HepG2 (cell line): ENCODE data around the gene ZKSCAN1. TPM values are rescaled to one million over a fixed set of nuclear protein-coding genes. Genes with fewer than 3 reads are reported as not detected.

Experiments used
- CC2D1A ChIP-seq: sonication (generic); formaldehyde crosslinking; IDR thresholded peaks from 2 replicates; pipeline ENCODE4 v1.8.1; 2023; ENCODE audit warnings: mild to moderate bottlenecking, missing genetic modification reagents
- CCAR2 ChIP-seq: fragments of 200-400 bp; formaldehyde crosslinking; optimal IDR thresholded peaks from 2 replicates; pipeline ENCODE3; 2018; ENCODE audit warnings: low read depth, mild to moderate bottlenecking, low read length, moderate library complexity
- GTF2F1 ChIP-seq: fragments of 150-350 bp; IDR thresholded peaks from 2 replicates; pipeline ENCODE4 v1.6.1; 2014; ENCODE audit warnings: low read length
- HES4 ChIP-seq: sonication (generic); formaldehyde crosslinking; IDR thresholded peaks from 2 replicates; pipeline ENCODE4 v1.9.0; 2021; ENCODE audit warnings: mild to moderate bottlenecking, missing genetic modification reagents, borderline replicate concordance
- HMGA1 ChIP-seq: sonication (generic); formaldehyde crosslinking; conservative IDR thresholded peaks from 2 replicates; pipeline ENCODE4 v1.4.0; 2020; ENCODE audit warnings: missing genetic modification reagents
- HNF4G ChIP-seq, 2 experiments: sonication (generic) in 1 of 2; formaldehyde crosslinking in 1 of 2; IDR thresholded peaks; 2 replicates each; pipeline versions ENCODE4 v1.4.0 to v1.6.1; 2011 to 2020; ENCODE audit warnings: borderline replicate concordance in 2 of 2, low read depth in 2 of 2, mild to moderate bottlenecking in 2 of 2, low read length in 1 of 2, missing genetic modification reagents in 1 of 2, moderate library complexity in 1 of 2
- MBNL3 ChIP-seq: fragments of 250-450 bp; sonication (Bioruptor Pico); conservative IDR thresholded peaks from 2 replicates; pipeline ENCODE4 v1.8.0; 2022; ENCODE audit warnings: mild to moderate bottlenecking, inconsistent platforms
- MYC ChIP-seq: sonication (generic); formaldehyde crosslinking; IDR thresholded peaks from 2 replicates; pipeline ENCODE4 v1.9.0; 2021; ENCODE audit warnings: missing genetic modification reagents, borderline replicate concordance
- NKX3-1 ChIP-seq: sonication (generic); formaldehyde crosslinking; IDR thresholded peaks from 2 replicates; pipeline ENCODE4 v1.5.0; 2020; ENCODE audit warnings: missing genetic modification reagents
- THYN1 ChIP-seq: sonication (generic); formaldehyde crosslinking; IDR thresholded peaks from 2 replicates; pipeline ENCODE4 v1.8.1; 2023; ENCODE audit warnings: low read depth, mild to moderate bottlenecking, moderate library complexity, missing genetic modification reagents, borderline replicate concordance
- ZNF44 ChIP-seq: sonication (generic); formaldehyde crosslinking; IDR thresholded peaks from 2 replicates; pipeline ENCODE4 v1.5.1; 2020; ENCODE audit warnings: mild to moderate bottlenecking, missing genetic modification reagents
- ZNF446 ChIP-seq: sonication (generic); formaldehyde crosslinking; IDR thresholded peaks from 2 replicates; pipeline ENCODE4 v1.5.0; 2020; ENCODE audit warnings: mild to moderate bottlenecking, missing genetic modification reagents
- ZZZ3 ChIP-seq: sonication (generic); formaldehyde crosslinking; IDR thresholded peaks from 2 replicates; pipeline ENCODE4 v1.4.0; 2020; ENCODE audit warnings: missing genetic modification reagents, mild to moderate bottlenecking, borderline replicate concordance
- polyA plus RNA-seq, 8 experiments: library from polyadenylated mRNA; depleted of rRNA in 3 of 8; stranded (reverse) in 7 of 8; unstranded in 1 of 8; fragments of >200 nt; fragmentation: Illumina TruSeq in 4 of 8; extraction: Trizol in 4 of 8; gene quantifications; 2 replicates each; pipeline versions ENCODE4 v1.2.1 to v1.2.3, GENCODE V29; 2011 to 2016; ENCODE audit warnings: low read depth in 4 of 8, missing spikeins in 1 of 8, mixed read lengths in 1 of 8; ENCODE audit not compliant: insufficient read depth in 1 of 8
- total RNA-seq, 5 experiments: library from RNA; depleted of rRNA; stranded (reverse); fragments of >200 nt; fragmentation: Illumina TruSeq; extraction: Trizol; gene quantifications; 2 replicates each; pipeline ENCODE4 v1.2.3, GENCODE V29; 2016; ENCODE audit warnings: low read depth in 1 of 5
- TF ChIP-seq, protein P1 (sequence below): IDR thresholded peaks from 2 replicates; pipeline ENCODE4 v1.6.1; 2016; ENCODE audit warnings: low read depth
- TF ChIP-seq, protein P2 (sequence below): sonication (generic); formaldehyde crosslinking; conservative IDR thresholded peaks from 2 replicates; pipeline ENCODE4 v1.8.0; 2022; ENCODE audit warnings: low read depth, missing genetic modification reagents
- TF ChIP-seq, protein P3 (sequence below): IDR thresholded peaks from 2 replicates; pipeline ENCODE4 v1.6.1; 2012; ENCODE audit warnings: low read length, improper control_type of control experiment
- TF ChIP-seq, protein P4 (sequence below): sonication (generic); formaldehyde crosslinking; conservative IDR thresholded peaks from 2 replicates; pipeline ENCODE4 v1.8.0; 2022; ENCODE audit warnings: missing genetic modification reagents
- TF ChIP-seq, protein P5 (sequence below): sonication (generic); formaldehyde crosslinking; IDR thresholded peaks from 2 replicates; pipeline ENCODE4 v1.5.1; 2020; ENCODE audit warnings: mild to moderate bottlenecking, missing genetic modification reagents, moderate library complexity

The ZKSCAN1 gene
- total and polyA plus RNA-seq, 2 of the 13 experiments (the other 11 are each of a cell fraction or from before 2014, with no cell fraction given), result 46.4 to 60.6 TPM

DNA sequence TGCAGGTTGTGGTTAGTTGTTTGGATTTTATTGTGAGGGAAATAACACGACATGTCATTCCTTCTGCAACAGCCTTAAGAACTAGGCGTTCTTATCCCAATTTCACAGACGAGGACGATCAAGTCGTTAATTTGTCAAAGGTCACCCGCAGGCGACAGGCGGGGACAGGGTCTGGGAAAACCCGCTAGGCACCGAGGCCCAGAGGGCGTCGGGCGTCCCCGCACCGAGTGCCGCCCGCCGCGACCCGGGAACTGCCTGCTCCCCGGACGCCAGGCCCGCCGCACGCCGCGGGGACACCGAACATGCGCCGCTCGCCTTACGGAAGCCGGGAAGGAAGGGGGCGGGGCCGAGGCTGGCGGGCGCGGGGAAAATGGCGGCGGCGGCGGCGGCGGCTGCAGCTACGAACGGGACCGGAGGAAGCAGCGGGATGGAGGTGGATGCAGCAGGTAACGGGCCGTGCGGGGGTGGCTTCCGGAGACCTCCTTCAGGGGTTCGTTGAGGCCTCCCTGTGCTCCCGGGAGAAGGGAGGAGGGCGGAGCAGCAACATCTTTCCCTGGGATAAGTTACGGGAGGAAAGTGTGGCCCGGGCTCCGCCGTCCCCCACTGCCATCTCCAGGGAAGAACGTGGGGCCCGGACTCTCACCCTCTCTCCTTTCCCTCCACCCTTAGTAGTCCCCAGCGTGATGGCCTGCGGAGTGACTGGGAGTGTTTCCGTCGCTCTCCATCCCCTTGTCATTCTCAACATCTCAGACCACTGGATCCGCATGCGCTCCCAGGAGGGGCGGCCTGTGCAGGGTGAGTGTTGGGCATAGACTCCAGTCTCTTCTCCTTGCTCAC is 73.4 kb downstream of the ZKSCAN1 start, which contains the start of gene COPS6 (continued):
- TF ChIP-seq ZZZ3 (CRISPR knock-in tag) (peak; percentile 75; the same call in 1 of the 2 replicates), HMGA1 (CRISPR knock-in tag) (no peak), NKX3-1 (CRISPR knock-in tag) (peak; percentile 94), CC2D1A (no peak), HES4 (peak; percentile 86), ZNF446 (CRISPR knock-in tag) (no peak; the same call in 1 of the 2 replicates), THYN1 (no peak), GTF2F1 (no peak), HNF4G (IDR thresholded peaks at IDR 0.05; ENCODE audit: borderline replicate concordance, low read depth, low read length) (no peak), HNF4G (CRISPR knock-in tag; IDR thresholded peaks at IDR 0.05; ENCODE audit: borderline replicate concordance, low read depth) (peak; percentile 24; the same call in 1 of the 2 replicates), ZNF44 (no peak), CCAR2 (no peak), MYC (CRISPR knock-in tag) (peak; percentile 97), MBNL3 (CRISPR knock-in tag) (no peak)
- TF ChIP-seq, protein P1, sequence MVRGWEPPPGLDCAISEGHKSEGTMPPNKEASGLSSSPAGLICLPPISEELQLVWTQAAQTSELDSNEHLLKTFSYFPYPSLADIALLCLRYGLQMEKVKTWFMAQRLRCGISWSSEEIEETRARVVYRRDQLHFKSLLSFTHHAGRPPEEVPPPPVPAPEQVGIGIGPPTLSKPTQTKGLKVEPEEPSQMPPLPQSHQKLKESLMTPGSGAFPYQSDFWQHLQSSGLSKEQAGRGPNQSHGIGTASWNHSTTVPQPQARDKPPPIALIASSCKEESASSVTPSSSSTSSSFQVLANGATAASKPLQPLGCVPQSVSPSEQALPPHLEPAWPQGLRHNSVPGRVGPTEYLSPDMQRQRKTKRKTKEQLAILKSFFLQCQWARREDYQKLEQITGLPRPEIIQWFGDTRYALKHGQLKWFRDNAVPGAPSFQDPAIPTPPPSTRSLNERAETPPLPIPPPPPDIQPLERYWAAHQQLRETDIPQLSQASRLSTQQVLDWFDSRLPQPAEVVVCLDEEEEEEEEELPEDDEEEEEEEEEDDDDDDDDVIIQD, result no peak
- TF ChIP-seq, protein P2, sequence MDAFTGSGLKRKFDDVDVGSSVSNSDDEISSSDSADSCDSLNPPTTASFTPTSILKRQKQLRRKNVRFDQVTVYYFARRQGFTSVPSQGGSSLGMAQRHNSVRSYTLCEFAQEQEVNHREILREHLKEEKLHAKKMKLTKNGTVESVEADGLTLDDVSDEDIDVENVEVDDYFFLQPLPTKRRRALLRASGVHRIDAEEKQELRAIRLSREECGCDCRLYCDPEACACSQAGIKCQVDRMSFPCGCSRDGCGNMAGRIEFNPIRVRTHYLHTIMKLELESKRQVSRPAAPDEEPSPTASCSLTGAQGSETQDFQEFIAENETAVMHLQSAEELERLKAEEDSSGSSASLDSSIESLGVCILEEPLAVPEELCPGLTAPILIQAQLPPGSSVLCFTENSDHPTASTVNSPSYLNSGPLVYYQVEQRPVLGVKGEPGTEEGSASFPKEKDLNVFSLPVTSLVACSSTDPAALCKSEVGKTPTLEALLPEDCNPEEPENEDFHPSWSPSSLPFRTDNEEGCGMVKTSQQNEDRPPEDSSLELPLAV, result peak; percentile 92; the same call in 1 of the 2 replicates
- TF ChIP-seq, protein P3, sequence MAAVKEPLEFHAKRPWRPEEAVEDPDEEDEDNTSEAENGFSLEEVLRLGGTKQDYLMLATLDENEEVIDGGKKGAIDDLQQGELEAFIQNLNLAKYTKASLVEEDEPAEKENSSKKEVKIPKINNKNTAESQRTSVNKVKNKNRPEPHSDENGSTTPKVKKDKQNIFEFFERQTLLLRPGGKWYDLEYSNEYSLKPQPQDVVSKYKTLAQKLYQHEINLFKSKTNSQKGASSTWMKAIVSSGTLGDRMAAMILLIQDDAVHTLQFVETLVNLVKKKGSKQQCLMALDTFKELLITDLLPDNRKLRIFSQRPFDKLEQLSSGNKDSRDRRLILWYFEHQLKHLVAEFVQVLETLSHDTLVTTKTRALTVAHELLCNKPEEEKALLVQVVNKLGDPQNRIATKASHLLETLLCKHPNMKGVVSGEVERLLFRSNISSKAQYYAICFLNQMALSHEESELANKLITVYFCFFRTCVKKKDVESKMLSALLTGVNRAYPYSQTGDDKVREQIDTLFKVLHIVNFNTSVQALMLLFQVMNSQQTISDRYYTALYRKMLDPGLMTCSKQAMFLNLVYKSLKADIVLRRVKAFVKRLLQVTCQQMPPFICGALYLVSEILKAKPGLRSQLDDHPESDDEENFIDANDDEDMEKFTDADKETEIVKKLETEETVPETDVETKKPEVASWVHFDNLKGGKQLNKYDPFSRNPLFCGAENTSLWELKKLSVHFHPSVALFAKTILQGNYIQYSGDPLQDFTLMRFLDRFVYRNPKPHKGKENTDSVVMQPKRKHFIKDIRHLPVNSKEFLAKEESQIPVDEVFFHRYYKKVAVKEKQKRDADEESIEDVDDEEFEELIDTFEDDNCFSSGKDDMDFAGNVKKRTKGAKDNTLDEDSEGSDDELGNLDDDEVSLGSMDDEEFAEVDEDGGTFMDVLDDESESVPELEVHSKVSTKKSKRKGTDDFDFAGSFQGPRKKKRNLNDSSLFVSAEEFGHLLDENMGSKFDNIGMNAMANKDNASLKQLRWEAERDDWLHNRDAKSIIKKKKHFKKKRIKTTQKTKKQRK, result no peak
- TF ChIP-seq, protein P4, sequence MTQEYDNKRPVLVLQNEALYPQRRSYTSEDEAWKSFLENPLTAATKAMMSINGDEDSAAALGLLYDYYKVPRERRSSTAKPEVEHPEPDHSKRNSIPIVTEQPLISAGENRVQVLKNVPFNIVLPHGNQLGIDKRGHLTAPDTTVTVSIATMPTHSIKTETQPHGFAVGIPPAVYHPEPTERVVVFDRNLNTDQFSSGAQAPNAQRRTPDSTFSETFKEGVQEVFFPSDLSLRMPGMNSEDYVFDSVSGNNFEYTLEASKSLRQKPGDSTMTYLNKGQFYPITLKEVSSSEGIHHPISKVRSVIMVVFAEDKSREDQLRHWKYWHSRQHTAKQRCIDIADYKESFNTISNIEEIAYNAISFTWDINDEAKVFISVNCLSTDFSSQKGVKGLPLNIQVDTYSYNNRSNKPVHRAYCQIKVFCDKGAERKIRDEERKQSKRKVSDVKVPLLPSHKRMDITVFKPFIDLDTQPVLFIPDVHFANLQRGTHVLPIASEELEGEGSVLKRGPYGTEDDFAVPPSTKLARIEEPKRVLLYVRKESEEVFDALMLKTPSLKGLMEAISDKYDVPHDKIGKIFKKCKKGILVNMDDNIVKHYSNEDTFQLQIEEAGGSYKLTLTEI, result no peak
- TF ChIP-seq, protein P5, sequence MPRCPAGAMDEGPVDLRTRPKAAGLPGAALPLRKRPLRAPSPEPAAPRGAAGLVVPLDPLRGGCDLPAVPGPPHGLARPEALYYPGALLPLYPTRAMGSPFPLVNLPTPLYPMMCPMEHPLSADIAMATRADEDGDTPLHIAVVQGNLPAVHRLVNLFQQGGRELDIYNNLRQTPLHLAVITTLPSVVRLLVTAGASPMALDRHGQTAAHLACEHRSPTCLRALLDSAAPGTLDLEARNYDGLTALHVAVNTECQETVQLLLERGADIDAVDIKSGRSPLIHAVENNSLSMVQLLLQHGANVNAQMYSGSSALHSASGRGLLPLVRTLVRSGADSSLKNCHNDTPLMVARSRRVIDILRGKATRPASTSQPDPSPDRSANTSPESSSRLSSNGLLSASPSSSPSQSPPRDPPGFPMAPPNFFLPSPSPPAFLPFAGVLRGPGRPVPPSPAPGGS, result peak; percentile 98
